HuH-7 (cell line): Measurements from ENCODE around the gene ANTXR1.

Experiments used
- DNase-seq: peaks from one replicate; pipeline ENCODE4 v3.0.0; 2011; ENCODE audit warnings: low spot score

The ANTXR1 gene

DNA sequence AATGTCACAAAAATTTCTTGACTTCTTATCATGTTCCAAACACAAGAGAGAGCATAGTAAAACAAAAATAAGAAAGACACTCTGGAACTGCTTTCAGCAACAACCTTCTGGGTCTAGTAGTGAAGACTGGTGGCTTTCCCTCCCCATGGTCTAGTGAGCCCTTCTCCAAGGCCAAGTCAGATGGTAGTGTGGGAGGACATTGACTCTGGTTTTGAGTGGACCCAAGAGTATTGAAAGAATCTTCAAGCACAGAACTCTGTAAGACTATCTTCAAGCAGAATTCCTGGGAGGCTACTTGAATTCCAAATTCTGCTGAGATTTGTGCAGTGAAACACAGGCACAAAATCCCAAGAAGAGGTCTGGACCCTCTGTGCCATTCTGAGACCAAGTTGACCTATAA is 21.1 kb downstream of the ANTXR1 start:
- no peak for DNase-seq

DNA sequence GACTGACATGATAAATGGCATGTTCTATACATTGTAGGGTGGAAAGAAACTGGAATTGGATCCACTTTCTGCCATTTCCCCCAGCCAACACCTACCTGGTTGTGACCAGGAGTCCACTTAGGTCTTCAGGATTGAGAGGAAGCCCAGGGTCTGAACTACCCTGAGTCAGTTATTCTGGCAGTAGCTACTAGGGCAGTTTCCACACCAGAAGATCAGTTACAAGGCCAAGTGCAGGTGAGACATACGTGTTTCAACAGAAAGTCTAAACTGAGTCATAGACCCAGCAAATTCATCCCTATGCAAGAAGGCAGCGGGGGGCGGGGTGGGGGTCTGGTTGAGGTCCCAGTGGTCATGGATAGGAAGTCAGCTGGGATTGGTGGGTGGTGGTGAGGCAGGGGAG is 21.9 kb downstream of the ANTXR1 start:
- DNase-seq = no peak

DNA sequence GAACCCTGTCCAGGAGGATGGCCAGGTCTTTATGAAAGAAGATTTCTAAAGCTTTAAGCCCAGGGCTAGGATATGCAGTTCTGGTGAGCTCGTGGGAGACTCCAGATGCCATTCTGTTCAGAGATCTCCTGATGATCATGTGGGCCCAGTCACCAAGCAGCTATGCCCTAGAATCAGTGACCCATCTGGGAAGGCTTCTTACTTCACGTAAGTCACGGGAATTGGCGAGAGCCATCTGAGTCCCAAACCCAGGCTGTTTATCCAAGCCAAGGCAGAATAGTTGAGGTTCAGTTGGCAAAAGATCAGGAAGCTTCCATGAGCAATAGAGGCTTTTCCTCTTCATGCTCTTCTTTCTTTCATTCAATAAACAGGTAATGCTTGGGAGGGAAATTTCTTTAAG is 23.9 kb downstream of the ANTXR1 start:
- DNase-seq = no peak

DNA sequence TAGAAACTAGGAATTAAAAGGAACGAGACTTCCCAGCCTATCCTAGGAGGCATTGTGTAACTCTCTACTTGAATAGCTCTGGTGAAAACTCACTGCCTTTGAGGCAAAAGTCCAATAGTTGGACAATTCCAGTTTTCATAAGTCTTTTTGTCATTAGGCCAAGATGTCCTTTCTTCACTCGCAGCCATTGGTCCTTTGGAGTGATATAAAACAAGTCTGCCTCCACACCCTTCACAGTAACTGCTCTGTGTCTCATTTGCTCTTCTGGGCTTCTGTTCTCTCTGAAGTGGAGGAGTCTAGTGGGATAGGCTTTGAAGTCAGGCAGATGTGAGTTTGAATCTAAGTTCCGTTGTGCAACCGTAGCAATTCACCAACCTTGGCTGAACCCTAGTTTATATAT is 28.2 kb downstream of the ANTXR1 start:
- no peak for DNase-seq

DNA sequence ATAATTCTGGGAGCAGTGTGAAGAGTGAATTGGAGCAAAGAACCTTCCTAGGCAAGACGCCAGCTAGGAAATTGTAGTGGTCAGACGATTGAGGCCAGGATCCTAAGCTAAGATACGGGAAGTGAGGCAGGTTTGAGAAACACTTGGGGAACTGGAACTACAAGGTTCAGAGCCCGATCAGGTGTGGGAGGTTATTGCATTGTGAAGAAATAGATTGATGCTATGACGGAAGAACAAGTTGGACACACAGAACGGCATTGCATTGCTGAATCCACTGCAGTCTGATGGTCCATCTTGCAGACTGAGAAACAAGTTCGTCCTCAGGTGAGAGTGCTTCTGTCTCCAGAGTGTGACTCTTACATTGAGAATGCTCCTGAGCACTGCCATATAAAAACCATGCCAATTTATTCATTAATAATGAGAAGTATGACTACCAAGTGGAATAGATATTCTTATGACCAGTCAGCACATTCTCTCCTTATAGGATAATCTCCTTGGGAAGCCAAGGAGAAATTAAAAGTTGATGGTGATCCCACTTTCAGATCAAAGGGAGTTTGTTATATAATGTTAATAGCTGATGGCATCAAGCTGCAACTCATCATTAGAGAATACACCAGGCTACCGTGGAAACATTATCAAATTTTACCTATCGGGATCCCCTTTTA is 30.9 kb downstream of the ANTXR1 start:
- DNase-seq = no peak

DNA sequence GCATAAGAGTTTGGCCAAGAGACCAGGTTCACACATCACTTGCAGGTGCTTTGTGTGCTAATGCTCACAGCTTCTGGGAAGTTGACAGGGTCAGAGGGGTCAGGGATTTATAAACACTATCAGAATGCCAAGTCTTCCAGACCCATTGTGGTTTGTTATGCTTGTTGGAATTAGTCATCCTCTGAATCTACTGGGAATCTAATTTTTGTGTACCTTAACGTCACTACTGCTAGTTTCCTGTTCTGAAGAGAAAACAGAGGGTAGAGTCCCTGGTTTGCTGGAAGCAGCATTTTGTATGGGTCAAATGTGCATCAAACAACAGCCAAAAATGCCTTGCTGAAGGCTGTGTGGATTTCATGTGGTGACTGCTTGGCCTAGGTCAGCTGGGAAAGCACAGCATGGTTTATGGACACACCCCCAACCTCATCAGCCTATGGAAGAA is 33.3 kb downstream of the ANTXR1 start:
- DNase-seq = no peak

DNA sequence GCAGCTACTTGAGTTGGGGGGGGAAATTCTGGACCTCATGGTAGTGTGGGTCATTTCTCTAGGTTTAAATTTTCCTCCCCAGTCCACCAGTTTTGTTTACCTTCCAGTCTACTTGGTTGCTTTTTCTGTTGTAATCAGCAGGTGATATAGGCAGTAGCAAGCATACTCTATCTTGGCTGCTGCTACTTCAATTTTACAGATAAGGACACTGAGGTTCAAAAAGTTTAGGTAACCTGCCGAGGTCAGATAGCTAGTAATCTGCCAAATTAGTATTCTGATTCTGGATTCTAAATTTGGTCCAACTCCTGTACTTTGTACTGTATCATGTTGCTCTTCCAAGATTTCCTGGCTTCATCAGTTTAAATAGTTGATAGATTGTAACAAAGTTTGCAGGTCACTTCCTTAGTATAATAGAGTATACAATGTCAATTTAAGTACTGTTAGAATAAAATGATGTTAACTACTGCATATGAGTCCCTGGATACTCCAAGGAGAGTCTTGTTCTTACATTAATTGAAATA is 34.7 kb downstream of the ANTXR1 start:
- no peak for DNase-seq

DNA sequence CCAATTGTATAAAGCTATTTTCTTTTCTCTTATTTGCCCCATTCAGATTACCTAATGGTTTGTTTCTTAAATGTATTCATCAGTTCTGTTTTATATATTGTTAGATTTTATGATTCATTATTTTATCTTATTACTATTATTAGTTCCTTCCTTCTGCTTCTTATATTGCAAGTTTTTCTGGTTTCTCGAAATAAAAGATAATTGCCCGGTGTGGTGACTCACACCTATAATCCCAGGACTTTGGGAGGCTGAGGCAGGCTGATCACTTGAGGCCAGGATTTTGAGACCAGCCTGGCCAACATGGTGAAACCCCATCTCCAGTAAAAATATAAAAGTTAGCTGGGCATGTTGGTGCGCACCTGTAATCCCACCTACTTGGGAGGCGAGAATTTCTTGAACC is 37.8 kb downstream of the ANTXR1 start:
- no peak for DNase-seq

DNA sequence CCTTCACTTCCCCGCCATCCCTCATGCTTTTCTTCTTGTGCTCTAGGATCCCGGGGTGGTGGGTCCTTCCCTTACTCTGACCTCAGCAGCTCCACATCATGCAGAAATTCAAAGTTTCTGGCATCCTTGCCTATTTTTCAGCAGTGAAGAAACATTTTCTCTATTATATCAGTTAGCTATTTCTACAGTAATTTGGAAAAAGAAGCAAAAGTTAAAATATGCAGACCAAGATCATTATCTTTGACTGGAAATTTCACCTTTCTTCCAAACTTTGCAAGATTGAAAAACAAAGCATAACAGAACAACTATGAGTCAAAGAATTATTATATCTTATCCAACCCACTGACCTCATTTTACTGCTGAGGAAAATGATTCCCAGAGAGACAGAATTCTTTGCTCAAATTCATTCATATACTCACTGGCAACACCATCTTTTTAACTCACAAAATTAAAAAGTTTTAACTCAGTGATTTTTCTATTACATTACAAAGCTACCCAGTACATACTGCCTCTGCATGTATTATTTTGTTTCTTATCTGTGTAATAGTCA is 40.5 kb downstream of the ANTXR1 start:
- DNase-seq = no peak

DNA sequence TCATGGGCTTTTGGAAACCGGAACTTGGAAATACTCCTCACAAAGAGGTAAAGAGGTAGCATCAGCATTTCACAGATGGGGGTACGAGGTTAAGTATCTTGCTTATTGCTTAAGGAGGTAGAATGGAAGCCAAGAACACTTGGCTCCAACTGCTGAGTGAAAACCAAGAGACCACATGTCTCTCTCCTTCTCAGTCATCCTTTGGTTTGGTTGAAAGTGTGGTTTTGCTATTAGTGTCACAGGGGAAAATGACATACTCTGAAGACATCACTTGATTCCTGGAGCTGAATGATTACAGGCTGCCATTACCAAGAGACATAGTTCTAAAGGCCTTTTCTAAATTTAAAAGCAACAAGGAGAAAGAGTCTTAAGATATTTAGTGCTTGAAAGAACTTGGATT is 41.5 kb downstream of the ANTXR1 start:
- DNase-seq = no peak

DNA sequence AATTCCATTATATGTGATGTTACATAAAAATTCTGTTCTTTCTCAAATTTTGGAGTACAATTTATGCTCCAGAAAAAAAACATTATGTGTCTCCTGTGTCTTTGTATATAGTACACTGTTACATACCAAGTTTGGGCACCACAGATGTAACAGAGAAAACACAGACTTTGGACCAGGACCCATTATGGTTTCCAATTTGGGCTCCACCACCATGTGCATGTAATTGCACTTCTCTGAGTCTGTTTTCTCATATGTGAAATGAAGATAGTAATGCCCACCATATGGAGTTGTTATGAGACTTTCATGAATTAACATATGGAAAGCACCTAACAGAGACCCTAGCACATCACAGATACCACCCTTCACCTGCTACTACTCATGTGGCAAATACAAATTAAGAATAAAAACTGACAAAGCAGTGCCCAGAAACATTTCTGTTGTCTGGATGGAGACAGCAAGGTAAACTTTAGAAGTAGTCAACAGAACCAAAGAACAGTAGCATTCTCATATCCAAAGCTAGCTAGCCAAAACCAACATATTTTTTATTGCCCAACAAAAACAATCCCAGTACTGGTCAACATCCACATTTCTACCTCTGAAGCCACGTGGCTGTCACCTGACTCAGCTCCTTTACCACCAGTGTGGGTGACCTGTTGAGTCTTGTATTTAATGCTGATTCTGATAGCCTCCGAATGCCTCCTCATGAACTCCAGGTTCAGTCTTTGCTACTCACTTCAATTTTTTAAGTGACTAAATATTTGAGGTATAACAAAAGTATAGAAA is 42.9 kb downstream of the ANTXR1 start:
- DNase-seq = no peak

DNA sequence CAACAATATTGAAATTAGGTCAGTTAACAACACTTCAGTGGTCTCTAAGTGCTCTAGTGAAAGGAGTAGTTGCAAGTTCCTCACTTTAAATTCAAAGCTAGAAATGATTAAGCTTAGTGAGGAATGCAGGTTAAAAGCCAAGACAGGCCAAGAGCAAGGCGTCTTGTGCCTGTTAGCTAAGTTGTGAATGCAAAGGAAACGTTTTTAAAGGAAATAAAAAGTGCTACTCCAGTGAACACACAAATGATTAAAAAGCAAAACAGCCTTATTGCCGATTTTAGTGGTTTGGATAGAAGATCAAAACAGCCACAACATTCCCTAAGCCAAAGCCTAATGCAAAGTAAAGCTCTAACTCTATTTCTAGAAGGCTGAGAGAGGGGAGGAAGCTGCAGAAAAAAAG is 44.7 kb downstream of the ANTXR1 start:
- DNase-seq = no peak

DNA sequence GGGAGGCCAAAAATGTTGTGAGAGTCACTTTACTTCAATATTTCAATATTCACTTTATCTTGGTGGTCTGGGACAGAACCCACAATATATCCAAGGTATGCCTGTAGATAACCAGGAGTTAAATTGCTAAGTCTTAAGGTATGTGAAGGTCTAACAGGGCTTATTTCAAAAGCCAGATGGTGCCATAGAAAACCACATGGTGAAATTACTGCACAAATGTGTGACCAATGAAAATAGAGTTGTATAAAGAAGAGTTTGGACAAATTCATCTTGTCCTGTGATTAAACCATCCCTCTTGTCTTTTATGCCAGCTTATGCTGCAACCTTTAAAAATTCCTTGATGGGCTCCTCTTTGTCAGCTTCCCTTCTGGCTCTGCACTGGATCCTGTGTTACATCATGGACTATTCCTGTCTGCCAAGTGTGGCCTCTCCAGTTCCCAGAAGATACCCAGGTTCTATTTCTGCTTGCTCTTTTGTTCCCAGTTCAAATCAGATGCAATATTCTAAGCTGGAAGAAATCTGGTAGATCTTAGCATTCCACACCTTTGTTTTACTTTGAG is 46.8 kb downstream of the ANTXR1 start:
- no peak for DNase-seq

DNA sequence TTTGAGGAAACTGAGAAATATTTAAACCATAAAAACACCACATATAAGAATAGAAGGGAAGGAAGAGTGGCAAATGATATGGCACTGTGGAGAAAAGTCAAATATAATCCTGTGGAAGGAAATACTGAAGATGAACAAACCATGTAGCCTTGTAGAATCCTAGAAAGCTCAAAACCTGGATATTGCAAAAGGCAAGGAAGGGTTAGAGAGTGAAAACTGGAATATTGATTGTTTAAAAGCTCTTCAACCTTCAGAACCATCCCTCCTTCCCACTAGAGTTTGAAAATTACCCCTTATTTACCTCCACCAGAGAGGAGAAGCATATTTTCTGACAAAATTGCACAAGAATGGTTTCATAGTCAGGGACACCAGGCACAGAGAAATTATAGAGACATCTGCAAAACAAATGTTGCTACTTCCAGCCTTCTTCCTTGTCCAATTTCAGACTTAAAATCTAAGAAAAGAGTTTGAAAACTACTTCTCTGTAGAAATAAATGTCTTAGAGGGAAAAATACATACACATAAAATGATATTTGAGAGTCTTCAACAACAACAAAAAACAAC is 48.0 kb downstream of the ANTXR1 start:
- DNase-seq = no peak

DNA sequence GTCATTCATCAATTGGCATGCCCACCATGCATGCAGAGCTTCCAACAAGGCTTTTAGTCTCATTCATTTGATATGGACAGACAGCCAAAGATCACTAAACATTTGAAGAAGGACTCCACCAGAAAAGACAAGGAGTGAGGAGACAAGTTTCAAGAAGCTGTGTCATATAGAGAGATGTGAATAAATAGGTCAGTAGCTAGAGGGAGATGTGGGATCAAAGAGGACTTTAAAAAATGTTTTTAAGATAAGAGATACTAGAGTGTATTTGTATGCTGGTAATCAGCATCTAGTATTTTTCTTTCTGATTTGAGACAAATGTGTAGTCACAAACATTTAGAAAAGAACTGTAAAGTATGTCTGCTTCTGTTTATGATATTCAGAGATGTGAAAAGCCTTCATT is 48.5 kb downstream of the ANTXR1 start:
- no peak for DNase-seq

DNA sequence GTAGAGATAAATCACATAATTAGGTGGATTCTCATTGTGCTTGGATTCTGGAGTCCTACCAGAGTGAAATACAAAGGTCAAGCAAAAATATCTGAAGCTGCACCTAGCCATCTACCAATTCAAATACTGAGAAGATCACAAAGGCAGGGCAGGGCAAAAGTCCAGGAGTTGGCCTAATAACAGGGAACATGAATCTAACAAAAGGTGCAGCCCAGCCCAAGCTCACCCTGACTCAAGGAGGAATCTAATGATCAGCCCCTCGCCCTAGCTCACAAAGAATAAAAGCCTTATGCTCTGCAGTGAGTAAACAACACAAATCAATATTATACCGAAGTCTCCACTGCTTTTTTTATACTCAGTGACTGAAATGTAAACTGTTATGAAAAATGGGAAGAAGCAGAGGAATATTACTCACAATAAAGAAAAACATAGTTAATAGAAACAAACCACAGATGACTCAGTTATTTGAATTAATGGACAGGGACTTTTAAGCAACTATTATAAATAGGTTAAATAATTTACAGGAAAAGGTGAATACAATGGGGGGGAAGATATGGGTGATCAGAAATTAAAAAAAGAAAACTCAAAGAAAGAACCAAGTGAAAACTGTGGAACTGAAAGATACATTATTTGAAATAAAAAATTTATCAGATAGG is 49.5 kb downstream of the ANTXR1 start:
- peak; percentile 16 for DNase-seq

DNA sequence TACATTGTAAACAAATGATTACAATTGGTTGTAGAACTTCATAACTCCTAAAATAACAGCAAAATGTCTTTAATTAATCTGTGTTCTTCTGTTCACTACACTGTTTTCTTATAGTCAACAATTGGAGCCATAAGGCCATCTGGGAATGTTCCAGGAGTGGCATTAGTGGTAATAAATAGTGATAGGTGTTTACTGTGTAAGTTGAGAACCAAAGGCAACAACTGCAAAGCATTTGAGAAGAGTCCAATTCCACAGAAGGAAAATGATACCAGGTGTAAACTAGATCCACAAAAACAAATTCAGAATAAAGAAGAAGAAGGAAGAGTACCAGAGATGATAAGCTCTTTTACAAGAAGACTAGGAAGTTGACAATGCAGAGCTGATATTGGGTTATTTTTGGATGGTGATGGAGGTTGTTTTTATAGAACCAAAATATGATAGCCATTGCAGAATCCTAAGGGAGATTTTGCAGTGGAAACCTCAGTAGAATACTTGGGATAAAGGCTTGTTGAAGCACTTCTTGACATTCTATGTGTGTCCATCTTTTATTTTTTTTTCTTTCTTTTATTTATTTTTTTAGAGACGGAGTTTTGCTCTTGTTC is 52.9 kb downstream of the ANTXR1 start:
- DNase-seq = no peak

DNA sequence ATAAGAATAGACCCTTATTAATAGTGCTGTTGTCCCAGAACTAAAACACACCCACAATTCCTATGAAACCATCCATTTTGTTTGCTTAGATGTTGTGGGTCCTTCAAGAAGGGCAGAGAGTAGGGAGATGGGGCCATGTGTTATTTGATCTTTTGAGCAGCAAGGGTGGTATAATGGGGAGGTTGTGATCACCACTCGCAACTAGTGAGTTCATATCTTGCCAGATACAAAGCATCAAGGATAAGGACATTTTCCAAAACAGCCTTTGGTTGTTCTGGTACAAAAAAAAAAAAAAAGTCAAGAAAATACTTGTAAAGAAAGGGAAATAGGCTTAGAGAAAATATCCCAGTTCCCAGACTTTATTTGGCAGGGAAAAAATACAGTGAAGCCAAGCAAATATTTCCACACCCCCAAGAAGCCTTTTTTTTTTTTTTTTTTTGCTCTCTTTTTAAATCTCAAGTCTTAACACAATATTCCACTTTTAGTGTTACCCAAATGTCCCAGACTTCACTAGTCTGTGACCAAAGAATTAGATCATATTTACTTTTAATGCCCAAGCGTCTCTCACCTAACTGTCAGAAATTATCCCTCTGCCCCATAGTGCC is 54.1 kb downstream of the ANTXR1 start:
- DNase-seq = no peak

DNA sequence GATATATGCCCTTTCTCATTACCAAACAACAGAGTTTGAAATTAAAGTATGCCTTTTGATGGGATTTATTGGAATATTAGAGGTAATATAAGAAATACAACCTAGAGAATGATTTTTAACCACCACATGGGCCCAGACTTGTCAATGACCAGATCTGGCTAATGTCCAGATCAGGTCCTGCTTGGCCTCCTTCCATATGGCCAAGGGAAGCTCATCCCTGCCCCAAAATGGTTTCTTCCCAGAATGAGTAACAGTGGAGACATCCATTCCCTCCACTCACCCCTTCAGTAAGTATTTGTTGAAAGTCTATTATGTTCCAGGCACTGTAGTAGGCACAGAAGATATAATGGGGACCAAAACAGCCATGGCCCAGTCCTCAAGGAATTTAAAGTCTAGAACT is 54.9 kb downstream of the ANTXR1 start:
- no peak for DNase-seq

DNA sequence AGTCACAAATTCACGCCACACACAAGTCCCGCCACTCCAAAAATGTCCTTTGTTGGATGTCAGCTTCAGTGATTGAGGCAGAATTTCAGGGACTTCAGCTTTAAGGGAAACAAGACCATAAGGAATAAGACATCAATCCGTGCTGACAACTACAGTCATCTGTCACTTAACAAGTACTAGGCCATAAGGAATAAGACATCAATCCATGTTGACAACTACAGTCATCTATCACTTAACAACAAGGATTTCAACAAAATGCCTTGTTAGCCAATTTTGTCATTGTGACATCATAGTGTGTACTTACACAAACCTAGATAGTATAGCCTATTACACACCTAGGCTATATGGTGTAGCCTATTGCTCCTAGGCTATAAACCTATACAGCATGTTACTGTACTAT is 58.0 kb downstream of the ANTXR1 start:
- no peak for DNase-seq

DNA sequence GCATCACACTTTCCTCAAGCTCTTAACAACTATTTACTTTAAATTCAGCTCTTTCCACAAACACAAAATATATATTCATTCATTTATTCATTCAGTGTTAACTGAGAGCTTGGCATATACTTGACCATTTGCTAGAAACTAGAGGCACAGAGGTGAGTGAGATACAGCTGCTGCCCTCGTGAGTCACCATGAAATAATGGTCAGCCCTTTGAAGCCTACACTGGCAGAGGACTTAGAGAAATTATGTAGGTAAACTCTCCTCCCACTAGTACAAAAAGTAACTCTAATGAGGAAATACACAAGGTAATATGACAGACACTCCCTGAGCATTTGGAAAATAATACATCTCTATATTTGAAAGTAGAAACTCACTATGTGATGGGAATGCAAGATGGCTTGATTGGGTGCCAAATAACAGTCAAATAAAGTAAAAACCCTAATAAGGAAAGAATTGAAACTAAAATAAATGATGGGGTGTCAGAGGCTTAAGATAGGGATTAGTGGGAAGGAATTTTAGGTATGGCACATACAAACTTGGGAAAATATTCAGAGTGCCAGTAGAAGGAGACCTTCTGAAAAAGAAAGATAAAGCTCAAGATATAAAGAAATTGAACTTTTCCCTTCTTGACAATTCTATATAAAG is 61.1 kb downstream of the ANTXR1 start:
- no peak for DNase-seq
